HEK293 (cell line): Measurements from ENCODE around the gene PRKAG2.

Experiments
- CTCF ChIA-PET: fragments of 350-600 bp; formaldehyde crosslinking; extraction: SDS; loops from one replicate; lab custom pipeline; 2021; ENCODE audit warnings: antibody characterized with exemption; lab: Yijun Ruan, JAX
- POLR2A ChIA-PET: fragments of 300-600 bp; formaldehyde crosslinking; extraction: SDS; loops from one replicate; lab custom pipeline; 2020; ENCODE audit warnings: antibody characterized with exemption, inconsistent platforms; lab: Yijun Ruan, JAX
- H3K27ac ChIP-seq: fragments of 200-500 bp; sonication (Bioruptor generic); 2 replicates; pipeline ENCODE4 v1.5.1; 2014; ENCODE audit warnings: low read depth, low read length, control low read depth, inconsistent platforms; ENCODE audit errors: extremely low read depth
- H3K36me3 ChIP-seq, 2 experiments: fragments of 200-500 bp in 1 of 2; sonication (Bioruptor generic) in 1 of 2; 1 replicate in 1 of 2; 2 replicates in 1 of 2; pipeline ENCODE4 v1.5.1; 2014 to 2017; ENCODE audit warnings: inconsistent platforms in 2 of 2, low read length in 2 of 2; ENCODE audit not compliant: control insufficient read depth in 2 of 2, insufficient read depth in 1 of 2
- H3K4me1 ChIP-seq: fragments of 200-500 bp; sonication (Bioruptor generic); 2 replicates; pipeline ENCODE4 v1.5.1; 2014; ENCODE audit warnings: mild to moderate bottlenecking, low read length, inconsistent platforms; ENCODE audit not compliant: control insufficient read depth, insufficient read depth
- H3K4me3 ChIP-seq: 2 replicates; pipeline ENCODE4 v1.5.1; 2011; ENCODE audit warnings: low read depth, mild to moderate bottlenecking, control low read depth, low read length, moderate library complexity
- H3K9me3 ChIP-seq: fragments of 200-500 bp; sonication (Bioruptor generic); 2 replicates; pipeline ENCODE4 v1.5.1; 2014; ENCODE audit warnings: low read depth, low read length, inconsistent platforms; ENCODE audit not compliant: control insufficient read depth, insufficient read depth
- GLIS1 ChIP-seq: fragments of 450-650 bp; formaldehyde crosslinking; IDR thresholded peaks from 2 replicates; pipeline ENCODE4 v1.5.1; 2016; ENCODE audit warnings: missing biosample characterization, missing genetic modification characterization
- KLF10 ChIP-seq: fragments of 450-650 bp; IDR thresholded peaks from 2 replicates; pipeline ENCODE4 v1.5.1; 2018; ENCODE audit warnings: missing biosample characterization, mild to moderate bottlenecking, missing genetic modification characterization
- REST ChIP-seq: fragments of 450-650 bp; formaldehyde crosslinking; IDR thresholded peaks from 2 replicates; pipeline ENCODE4 v1.5.1; 2016; ENCODE audit warnings: missing biosample characterization, missing genetic modification characterization
- SETDB1 ChIP-seq: IDR thresholded peaks from one replicate; pipeline ENCODE4 v1.6.1; 2017; ENCODE audit warnings: mild to moderate bottlenecking, low read length, moderate library complexity, mixed read lengths; ENCODE audit not compliant: insufficient read length
- WT1 ChIP-seq: fragments of 450-650 bp; formaldehyde crosslinking; IDR thresholded peaks from 2 replicates; pipeline ENCODE4 v1.5.1; 2016; ENCODE audit warnings: missing biosample characterization, missing genetic modification characterization
- ZBTB20 ChIP-seq: fragments of 450-650 bp; formaldehyde crosslinking; IDR thresholded peaks from 2 replicates; pipeline ENCODE4 v1.5.1; 2016; ENCODE audit warnings: missing biosample characterization, missing genetic modification characterization
- ZBTB26 ChIP-seq: fragments of 450-650 bp; formaldehyde crosslinking; optimal IDR thresholded peaks from 2 replicates; pipeline ENCODE3; 2016; ENCODE audit warnings: missing biosample characterization, mild to moderate bottlenecking, missing genetic modification characterization
- ZBTB49 ChIP-seq: fragments of 450-650 bp; formaldehyde crosslinking; IDR thresholded peaks from 2 replicates; pipeline ENCODE4 v1.5.1; 2016; ENCODE audit warnings: missing biosample characterization, missing genetic modification characterization, low read depth
- ZBTB6 ChIP-seq: fragments of 450-650 bp; formaldehyde crosslinking; IDR thresholded peaks from 2 replicates; pipeline ENCODE4 v1.5.1; 2017; ENCODE audit warnings: missing biosample characterization, missing genetic modification characterization
- ZFP69B ChIP-seq: fragments of 450-650 bp; formaldehyde crosslinking; IDR thresholded peaks from 2 replicates; pipeline ENCODE4 v1.5.1; 2016; ENCODE audit warnings: missing biosample characterization, missing genetic modification characterization
- ZNF202 ChIP-seq: fragments of 450-650 bp; formaldehyde crosslinking; IDR thresholded peaks from 2 replicates; pipeline ENCODE4 v1.5.1; 2016; ENCODE audit warnings: missing biosample characterization, missing genetic modification characterization, borderline replicate concordance
- ZNF211 ChIP-seq: fragments of 450-650 bp; formaldehyde crosslinking; IDR thresholded peaks from 2 replicates; pipeline ENCODE4 v1.5.1; 2016; ENCODE audit warnings: low read depth, missing biosample characterization, missing genetic modification characterization
- ZNF311 ChIP-seq: fragments of 450-650 bp; formaldehyde crosslinking; IDR thresholded peaks from 2 replicates; pipeline ENCODE4 v1.5.1; 2017; ENCODE audit warnings: missing biosample characterization, missing genetic modification characterization, borderline replicate concordance
- ZNF473 ChIP-seq: fragments of 450-650 bp; formaldehyde crosslinking; IDR thresholded peaks from 2 replicates; pipeline ENCODE4 v1.5.1; 2017; ENCODE audit warnings: missing biosample characterization, missing genetic modification characterization
- ZNF561 ChIP-seq: fragments of 450-650 bp; IDR thresholded peaks from 2 replicates; pipeline ENCODE4 v1.5.1; 2018; ENCODE audit warnings: missing biosample characterization, missing genetic modification characterization, borderline replicate concordance
- ZNF677 ChIP-seq: fragments of 450-650 bp; IDR thresholded peaks from 2 replicates; pipeline ENCODE4 v1.5.0; 2018; ENCODE audit warnings: missing biosample characterization, mild to moderate bottlenecking, missing genetic modification characterization, moderate library complexity
- ZNF768 ChIP-seq: fragments of 450-650 bp; formaldehyde crosslinking; IDR thresholded peaks from 2 replicates; pipeline ENCODE4 v1.5.1; 2018; ENCODE audit warnings: missing biosample characterization, mild to moderate bottlenecking, missing genetic modification characterization
- ZNF830 ChIP-seq: fragments of 450-650 bp; IDR thresholded peaks from 2 replicates; pipeline ENCODE4 v1.5.0; 2018; ENCODE audit warnings: missing biosample characterization, missing genetic modification characterization, low read depth, mild to moderate bottlenecking, moderate library complexity
- ZSCAN5A ChIP-seq: fragments of 450-650 bp; formaldehyde crosslinking; IDR thresholded peaks from 2 replicates; pipeline ENCODE4 v1.5.1; 2016; ENCODE audit warnings: missing biosample characterization, missing genetic modification characterization

The PRKAG2 gene

GRCh38 chr7:151632750-151633515 is 244.0 kb downstream of the PRKAG2 start (continued):
- TF ChIP-seq REST (tag by site-specific recombination) (no peak), ZNF202 (tag by site-specific recombination) (peak; percentile 88), ZNF830 (no peak), ZNF311 (0 out of 2 replicates have a peak, but pooled peaks have one; percentile 74), ZBTB26 (peak; percentile 3)
- TF ChIP-seq, all 188 proteins: peak for 7

GRCh38 chr7:151631953-151632749 is 244.8 kb downstream of the PRKAG2 start:
- POLR2A ChIA-PET = interaction anchor here (0.8 to 1.6 kb wide), 3 partner anchors 13 to 291 kb away, joined by 3 to 5 read pairs (median 4); partner anchors contain the start of gene NUB1
- Histone ChIP-seq H3K4me1 (0 out of 2 replicates have a peak, but pooled peaks cover 4% of the 10 kb centered on the region), H3K9me3 (no peaks in the 10 kb centered on the region), H3K36me3 (no peaks in the 10 kb centered on the region), H3K4me3 (peak overlapping the region; percentile 67), H3K27ac (peak overlapping the region; percentile 67; the same call in 1 of the 2 replicates)
- CTCF ChIA-PET = interaction anchor here (1.0 to 2.7 kb wide), 10 partner anchors 11 to 310 kb away, joined by 3 to 12 read pairs (median 6); no protein-coding TSS in a partner anchor
- TF ChIP-seq ZSCAN5A (tag by site-specific recombination) = no peak
- TF ChIP-seq ZFP69B (tag by site-specific recombination) = no peak
- TF ChIP-seq GLIS1 (tag by site-specific recombination) = no peak
- TF ChIP-seq ZBTB26 = peak; percentile 33
- no peak for TF ChIP-seq ZNF473 (tag by site-specific recombination)
- TF ChIP-seq ZNF768 (tag by site-specific recombination) = no peak
- no peak for TF ChIP-seq ZNF211 (tag by site-specific recombination)
- TF ChIP-seq ZBTB49 = no peak
- no peak for TF ChIP-seq ZBTB20
- peak; percentile 59; the same call in 1 of the 2 replicates for TF ChIP-seq KLF10 (tag by site-specific recombination)
- TF ChIP-seq ZNF561 = peak; percentile 19; the same call in 1 of the 2 replicates
- TF ChIP-seq WT1 (tag by site-specific recombination) = no peak
- no peak for TF ChIP-seq ZBTB6 (tag by site-specific recombination)
- no peak for TF ChIP-seq SETDB1
- TF ChIP-seq ZNF677 (tag by site-specific recombination) = peak; percentile 27; the same call in 1 of the 2 replicates
